Measurements from ENCODE around the gene BUB1B.
"Not testable (repeated sequence)": the region's sequence is repeated elsewhere in the genome, so short reads cannot be mapped to it uniquely, and the experiment has no call there.

The BUB1B gene, protein sequence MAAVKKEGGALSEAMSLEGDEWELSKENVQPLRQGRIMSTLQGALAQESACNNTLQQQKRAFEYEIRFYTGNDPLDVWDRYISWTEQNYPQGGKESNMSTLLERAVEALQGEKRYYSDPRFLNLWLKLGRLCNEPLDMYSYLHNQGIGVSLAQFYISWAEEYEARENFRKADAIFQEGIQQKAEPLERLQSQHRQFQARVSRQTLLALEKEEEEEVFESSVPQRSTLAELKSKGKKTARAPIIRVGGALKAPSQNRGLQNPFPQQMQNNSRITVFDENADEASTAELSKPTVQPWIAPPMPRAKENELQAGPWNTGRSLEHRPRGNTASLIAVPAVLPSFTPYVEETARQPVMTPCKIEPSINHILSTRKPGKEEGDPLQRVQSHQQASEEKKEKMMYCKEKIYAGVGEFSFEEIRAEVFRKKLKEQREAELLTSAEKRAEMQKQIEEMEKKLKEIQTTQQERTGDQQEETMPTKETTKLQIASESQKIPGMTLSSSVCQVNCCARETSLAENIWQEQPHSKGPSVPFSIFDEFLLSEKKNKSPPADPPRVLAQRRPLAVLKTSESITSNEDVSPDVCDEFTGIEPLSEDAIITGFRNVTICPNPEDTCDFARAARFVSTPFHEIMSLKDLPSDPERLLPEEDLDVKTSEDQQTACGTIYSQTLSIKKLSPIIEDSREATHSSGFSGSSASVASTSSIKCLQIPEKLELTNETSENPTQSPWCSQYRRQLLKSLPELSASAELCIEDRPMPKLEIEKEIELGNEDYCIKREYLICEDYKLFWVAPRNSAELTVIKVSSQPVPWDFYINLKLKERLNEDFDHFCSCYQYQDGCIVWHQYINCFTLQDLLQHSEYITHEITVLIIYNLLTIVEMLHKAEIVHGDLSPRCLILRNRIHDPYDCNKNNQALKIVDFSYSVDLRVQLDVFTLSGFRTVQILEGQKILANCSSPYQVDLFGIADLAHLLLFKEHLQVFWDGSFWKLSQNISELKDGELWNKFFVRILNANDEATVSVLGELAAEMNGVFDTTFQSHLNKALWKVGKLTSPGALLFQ

DNA sequence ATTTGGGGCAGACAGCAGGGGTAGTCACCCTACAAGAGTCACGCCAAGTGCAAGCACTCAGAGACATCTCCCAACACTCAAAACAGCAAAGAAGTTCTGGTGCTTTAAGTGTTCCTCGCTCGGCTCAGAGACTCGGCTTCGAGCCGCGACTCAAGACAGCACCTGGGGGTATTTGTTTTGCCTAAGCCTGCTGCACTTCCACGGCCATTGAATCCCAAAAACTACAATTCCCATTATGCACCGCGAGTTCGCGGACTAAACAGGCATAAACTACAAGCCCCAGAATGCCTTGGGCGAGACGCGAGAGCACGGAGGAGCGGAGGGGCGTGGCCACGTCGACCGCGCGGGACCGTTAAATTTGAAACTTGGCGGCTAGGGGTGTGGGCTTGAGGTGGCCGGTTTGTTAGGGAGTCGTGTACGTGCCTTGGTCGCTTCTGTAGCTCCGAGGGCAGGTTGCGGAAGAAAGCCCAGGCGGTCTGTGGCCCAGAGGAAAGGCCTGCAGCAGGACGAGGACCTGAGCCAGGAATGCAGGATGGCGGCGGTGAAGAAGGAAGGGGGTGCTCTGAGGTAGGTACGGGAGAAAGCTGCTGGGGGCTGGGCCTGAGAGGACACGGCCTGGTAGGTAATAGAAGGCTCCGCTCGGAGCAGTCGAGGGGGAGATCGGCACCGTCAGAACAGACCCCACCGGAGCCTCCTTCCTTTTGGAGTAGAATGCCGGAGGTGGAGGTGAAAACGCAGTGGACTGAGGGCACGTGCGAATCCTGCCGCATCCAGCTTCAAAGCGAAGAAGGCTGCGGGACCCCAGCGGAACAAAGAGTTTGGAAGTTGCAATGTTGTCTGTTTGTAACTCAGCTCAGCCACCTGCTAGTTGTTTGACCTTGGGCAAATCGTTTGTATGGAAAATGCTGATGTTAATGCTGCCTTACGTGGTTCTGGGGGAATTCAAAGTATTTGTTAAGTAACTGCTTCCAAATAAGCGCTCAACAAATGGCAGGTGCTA, at the start of gene BUB1B:
TSS of gene BUB1B (plus strand) at position 381 of the 1,000 bp plus-strand sequence. CDS start at position 533, 152 bp downstream.
- TF ChIP-seq ZNF274 (IDR thresholded peaks at IDR 0.05; ENCODE audit: low read depth, low read length) = no peak
- peak within 1 kb of the TSS; percentile 75 for H3K4me3 ChIP-seq (ENCODE audit: low read length)

DNA sequence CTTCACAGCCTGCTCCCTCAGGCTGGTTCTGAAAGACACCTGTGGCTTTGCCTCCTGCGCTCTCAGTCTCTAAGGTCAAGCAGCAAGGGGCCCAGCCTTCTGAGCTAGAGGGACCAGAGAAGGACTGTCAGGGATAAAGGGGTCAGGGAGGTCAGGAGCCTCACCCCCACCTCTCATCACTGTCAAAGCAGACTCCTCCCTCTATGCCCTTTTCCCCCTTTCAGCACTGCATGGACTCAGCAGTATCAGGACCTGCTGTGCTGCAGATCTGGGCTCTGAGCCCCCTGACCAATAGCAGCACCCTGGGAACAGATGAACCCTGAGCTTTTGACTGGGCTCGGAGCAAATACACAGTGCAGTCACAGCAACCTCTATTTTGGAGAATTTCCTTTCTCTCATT, 49.0 kb upstream of the BUB1B start:
- no peak overlapping the region for H3K4me3 ChIP-seq (ENCODE audit: low read length)
- no peak for TF ChIP-seq ZNF274 (IDR thresholded peaks at IDR 0.05; ENCODE audit: low read depth, low read length)

DNA sequence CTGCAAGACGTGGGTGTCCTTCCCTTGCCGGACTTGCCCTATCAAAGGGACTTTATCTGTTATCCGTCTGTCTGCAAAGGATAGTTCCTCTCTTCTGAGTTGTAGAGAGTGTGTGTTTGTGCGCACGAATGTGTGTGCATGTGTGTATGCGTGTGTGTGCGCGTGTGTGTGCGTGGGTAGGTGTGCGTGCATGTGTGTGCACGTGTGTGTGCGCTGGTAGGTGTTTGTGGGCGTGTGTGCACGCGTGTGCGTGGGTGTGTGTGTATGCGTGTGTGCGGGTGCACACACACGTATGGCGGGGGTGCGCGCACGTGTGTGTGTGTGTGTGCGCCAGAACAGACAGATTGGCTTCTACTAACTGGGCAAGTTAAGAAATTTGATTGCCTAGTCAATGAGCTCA, 48.1 kb upstream of the BUB1B start:
- H3K4me3 ChIP-seq (ENCODE audit: low read length) = no peak overlapping the region
- TF ChIP-seq ZNF274 (IDR thresholded peaks at IDR 0.05; ENCODE audit: low read depth, low read length) = no peak

DNA sequence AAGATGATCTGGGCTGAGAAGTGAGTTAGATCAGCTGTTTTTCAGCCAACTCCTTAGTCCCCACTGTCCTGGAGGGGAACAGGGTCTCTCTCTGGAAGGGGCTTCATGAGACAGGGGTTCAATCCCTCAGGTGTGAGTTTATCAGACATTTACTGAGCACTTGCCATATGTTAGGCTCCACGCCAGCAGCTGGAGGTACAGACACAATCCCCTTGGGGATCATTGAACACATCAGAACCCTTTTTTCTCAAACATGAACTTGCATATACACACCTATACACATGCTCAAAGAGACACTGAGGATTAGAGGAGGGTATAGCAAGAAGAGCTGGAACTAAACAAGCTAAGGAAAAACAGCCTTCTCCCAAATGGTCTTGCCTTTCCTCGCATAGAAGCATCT, 46.7 kb upstream of the BUB1B start:
- H3K4me3 ChIP-seq (ENCODE audit: low read length) = no peak overlapping the region
- no peak for TF ChIP-seq ZNF274 (IDR thresholded peaks at IDR 0.05; ENCODE audit: low read depth, low read length)

DNA sequence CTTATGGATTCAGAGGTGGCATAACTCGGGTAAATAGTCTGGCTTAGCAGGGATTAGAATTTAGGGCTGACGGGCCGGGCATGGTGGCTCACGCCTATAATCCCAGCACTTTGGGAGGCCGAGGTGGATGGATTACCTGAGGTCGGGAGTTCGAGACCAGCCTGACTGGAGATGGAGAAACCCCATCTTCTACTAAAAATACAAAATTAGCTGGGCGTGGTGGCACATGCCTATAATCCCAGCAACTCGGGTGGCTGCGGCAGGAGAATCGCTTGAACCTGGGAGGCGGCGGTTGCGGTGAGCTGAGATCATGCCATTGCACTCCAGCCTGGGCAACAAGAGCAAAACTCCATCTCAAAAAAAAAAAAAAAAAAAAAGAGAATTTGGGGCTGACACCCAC, 45.8 kb upstream of the BUB1B start:
- not testable (repeated sequence) for H3K4me3 ChIP-seq (ENCODE audit: low read length)

DNA sequence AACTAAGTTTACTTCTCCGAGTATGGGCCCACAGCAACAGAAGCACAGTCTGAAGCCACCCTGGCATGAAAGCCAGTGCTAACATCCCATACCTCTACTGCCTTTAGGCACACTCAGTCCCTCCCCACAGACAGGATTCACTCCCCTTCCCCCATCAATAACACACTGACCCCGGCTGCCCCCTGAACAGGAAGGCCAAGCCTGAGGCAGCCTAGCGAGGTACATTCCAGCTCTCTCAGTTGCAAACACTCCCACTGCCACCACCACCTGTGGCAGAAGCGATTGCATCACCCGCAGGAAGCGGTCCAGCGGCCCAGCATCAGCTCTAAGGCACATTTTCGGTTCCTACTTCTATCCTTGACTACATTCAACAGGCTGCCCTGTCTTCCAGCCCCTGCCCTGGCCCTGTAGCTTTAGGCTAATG, 45.2 kb upstream of the BUB1B start:
- no peak for TF ChIP-seq ZNF274 (IDR thresholded peaks at IDR 0.05; ENCODE audit: low read depth, low read length)
- no peak overlapping the region for H3K4me3 ChIP-seq (ENCODE audit: low read length)

DNA sequence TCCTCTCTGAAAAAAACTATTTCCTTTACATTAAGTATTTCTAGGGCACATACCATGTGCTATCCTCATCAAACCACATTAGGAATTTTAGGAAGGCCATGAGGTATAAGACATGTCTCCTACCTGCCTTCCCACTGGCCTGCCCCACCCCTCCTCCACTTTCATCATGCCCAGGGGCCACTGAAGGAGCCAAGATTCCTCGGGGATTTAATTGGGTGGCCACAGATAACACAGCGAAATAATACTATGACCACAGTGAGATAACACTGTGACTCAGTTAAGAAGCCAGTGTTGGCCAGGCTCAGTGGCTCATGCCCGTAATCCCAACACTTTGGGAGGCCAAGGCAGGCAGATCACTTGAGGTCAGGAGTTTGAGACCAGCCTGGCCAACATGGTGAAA, 42.4 kb upstream of the BUB1B start:
- TF ChIP-seq ZNF274 (IDR thresholded peaks at IDR 0.05; ENCODE audit: low read depth, low read length) = no peak

DNA sequence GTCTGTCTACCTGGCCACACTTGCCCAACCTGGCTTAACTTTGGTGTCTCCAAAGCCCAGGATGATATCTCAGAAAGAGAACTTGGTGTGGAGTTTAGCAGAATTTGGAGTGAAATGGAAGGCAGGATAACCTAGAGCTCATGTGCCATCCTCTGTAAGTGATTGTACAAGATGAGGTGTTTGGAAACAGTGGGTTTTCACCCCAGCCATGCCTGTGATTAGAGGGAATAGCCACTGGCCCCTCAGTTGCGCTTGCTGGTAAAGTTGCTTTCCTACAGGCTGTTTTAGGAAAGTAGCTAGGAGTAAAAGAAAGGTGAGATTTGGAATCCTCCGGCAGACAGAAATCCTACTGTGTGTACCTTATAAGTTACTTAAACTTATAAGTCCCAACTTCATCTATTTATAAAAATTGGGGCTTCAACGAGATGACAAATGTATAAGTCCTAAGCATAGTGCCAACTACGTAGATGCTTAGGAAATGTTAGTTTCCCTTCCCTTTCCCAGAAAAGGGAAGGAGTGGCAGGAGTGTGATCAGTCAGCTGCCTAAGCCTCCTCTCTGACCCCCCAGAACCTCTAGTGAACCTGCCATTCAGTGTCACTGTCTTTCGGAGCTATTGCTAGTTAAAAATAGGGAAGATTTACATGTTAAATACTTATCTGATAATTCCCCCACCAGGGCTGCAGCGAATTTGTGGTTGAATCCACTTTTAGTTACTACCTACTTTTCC, 38.8 kb upstream of the BUB1B start:
- H3K4me3 ChIP-seq (ENCODE audit: low read length) = no peak overlapping the region
- no peak for TF ChIP-seq ZNF274 (IDR thresholded peaks at IDR 0.05; ENCODE audit: low read depth, low read length)

More for the DNA sequence above, 42.4 kb upstream of the BUB1B start:
- no peak overlapping the region for H3K4me3 ChIP-seq (ENCODE audit: low read length)

DNA sequence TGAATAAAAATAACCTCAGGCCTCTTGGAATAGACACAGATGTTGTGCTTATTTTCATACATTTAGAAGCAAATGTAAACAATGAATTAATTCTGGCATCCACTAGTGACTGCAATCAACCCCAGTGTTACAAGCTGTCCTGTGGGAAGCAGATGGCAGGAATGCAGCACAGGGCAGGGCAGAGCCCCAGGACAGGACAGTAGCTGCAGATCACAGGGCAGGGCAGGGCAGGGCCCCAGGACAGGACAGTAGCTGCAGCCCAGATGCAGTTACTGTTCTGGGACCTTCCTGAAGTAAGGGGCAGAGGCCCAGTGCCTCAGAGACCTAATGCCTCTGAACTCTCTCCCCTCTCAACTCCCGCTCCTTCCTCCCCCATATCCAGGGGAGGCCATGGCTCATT, 37.9 kb upstream of the BUB1B start:
- not testable (repeated sequence) for H3K4me3 ChIP-seq (ENCODE audit: low read length)

DNA sequence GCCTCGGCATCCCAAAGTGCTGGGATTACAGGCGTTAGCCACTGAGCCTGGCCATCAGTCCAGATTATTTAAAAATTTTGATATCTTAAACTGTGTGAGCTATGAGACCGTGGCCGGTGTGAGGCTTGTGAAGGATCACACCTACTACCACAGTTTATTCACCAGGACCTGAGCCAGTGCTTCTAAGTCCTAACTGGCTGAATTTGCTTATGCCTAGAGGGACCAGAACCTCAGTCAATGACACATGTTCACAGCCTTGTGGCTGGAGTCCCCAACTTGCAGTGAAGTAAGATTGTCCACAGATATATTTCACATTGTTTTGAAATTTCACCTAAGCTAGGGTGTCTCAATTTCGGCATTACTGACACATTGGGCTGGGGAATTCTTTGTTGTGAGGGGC, 37.0 kb upstream of the BUB1B start:
- H3K4me3 ChIP-seq (ENCODE audit: low read length) = not testable (repeated sequence)

DNA sequence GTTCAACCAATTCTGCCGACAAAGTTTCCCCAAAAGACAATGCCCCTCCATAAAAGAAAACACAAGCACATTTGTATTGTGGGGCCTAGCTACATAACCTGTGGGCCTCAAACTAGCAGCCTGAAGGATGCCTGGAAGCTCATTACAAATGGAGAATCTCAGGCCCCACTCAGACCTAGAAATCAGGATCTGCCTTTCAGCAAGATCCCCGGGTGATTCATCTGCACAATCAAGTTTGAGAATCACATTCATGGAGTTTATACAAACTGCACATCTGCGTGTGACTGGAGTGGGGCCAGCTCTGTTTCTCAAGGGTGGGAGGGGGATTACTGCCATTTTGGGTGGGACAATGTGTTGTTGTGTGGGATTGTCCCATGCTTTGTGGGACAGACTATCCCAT, 36.5 kb upstream of the BUB1B start:
- not testable (repeated sequence) for H3K4me3 ChIP-seq (ENCODE audit: low read length)

DNA sequence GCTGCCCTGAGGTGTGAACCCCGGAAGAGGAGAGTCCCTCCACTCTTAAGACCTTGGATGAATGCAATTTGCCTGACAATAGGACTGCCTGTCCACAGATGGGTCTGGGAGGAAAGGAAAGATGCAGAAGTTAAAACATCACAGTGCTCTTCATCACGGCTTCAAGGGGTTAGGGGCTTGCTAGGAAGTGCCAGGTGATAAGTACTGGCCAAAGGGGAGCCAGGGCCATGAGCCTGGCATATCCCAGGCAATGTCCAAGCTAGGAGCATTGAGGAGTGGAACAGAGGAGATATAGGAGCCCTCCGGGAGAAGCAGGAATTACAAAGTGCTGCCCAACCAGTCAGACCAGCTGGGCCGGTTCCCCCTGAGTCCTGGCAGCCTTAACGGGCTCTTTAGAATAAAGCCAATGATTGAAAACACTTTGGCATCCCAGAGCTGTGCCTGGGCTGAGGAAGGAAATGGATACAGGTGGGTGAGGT, 36.0 kb upstream of the BUB1B start:
- not testable (repeated sequence) for H3K4me3 ChIP-seq (ENCODE audit: low read length)

DNA sequence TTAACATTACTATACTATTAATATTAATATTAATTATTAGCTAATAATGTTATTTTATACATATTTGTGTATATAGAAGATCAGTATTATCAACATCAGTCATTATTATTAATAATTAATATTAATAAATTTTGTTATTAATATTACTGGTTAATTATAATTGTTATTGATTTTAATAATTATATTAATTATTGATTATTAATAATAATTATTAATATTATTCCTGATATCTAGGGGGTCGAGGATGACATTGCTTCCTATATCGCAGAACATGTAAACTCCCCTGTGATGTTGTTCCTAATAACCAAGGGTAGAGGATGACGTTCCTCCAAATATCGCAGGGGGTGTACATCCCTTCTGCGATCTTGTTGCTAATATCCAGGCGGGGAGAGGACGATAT, 34.9 kb upstream of the BUB1B start:
- TF ChIP-seq ZNF274 (IDR thresholded peaks at IDR 0.05; ENCODE audit: low read depth, low read length) = no peak
- no peak overlapping the region for H3K4me3 ChIP-seq (ENCODE audit: low read length)
